Activated CD4-positive, alpha-beta T cell treated with anti-CD3 and anti-CD28 coated beads, Interleukin-2, amount 50 U/mL, for 24 hours (primary cell): ENCODE measurements around the gene SFXN4.
A peak's percentile ranks its signal among the peaks of the same experiment; 100 is the strongest.
"Not testable (repeated sequence)": the region's sequence is repeated elsewhere in the genome, so short reads cannot be mapped to it uniquely, and the experiment has no call there.

ENCODE experiments used
- DNase-seq, 2 donors: peaks; one replicate each; pipeline ENCODE4 v3.0.0-alpha.2; 2020; ENCODE audit warnings: low read depth in 1 of 2, low spot score in 1 of 2

SFXN4 gene

GRCh38 chr10:119113751-119114732, 51.5 kb downstream of the SFXN4 start:
- DNase-seq: no peak

- DNase-seq: no peak
Observed at GRCh38 chr10:119112056-119112455, 53.5 kb downstream of the SFXN4 start.

- not testable (repeated sequence) for DNase-seq
Observed at GRCh38 chr10:119107771-119108170, 57.7 kb downstream of the SFXN4 start.

GRCh38 chr10:119107106-119107505, 58.4 kb downstream of the SFXN4 start:
- DNase-seq: not testable (repeated sequence)

GRCh38 chr10:119105899-119106298, 59.6 kb downstream of the SFXN4 start:
- DNase-seq: not testable (repeated sequence)

GRCh38 chr10:119105155-119105554, 60.4 kb downstream of the SFXN4 start:
- no peak for DNase-seq

- DNase-seq: no peak
Observed at GRCh38 chr10:119104654-119105015, 60.9 kb downstream of the SFXN4 start.

GRCh38 chr10:119103903-119104653, 61.4 kb downstream of the SFXN4 start, which contains the start of gene DENND10:
Gene DENND10 (plus strand): TSS chr10:119104113. CDS start chr10:119104143, 30 bp downstream.
- DNase-seq: peak; percentile 51 to 63

GRCh38 chr10:119103241-119103902, 62.1 kb downstream of the SFXN4 start:
- DNase-seq: no peak

- DNase-seq: no peak
Observed at GRCh38 chr10:119101366-119102098, 64.0 kb downstream of the SFXN4 start.

GRCh38 chr10:119100434-119101238, 64.9 kb downstream of the SFXN4 start:
- DNase-seq: no peak

GRCh38 chr10:119098576-119098975, 66.9 kb downstream of the SFXN4 start:
- no peak for DNase-seq

- not testable (repeated sequence) for DNase-seq
Observed at GRCh38 chr10:119096641-119097415, 68.7 kb downstream of the SFXN4 start.

GRCh38 chr10:119095640-119096039, 69.9 kb downstream of the SFXN4 start:
- no peak for DNase-seq

GRCh38 chr10:119090968-119091367, 74.5 kb downstream of the SFXN4 start:
- peak in 1 of 2 donors; percentile 10 for DNase-seq
